Spleen (tissue), 7 donors: ENCODE measurements around the gene LDLRAD4.

Experiments used
- POLR2A ChIP-seq, 3 donors: fragments of 450-650 bp; IDR thresholded peaks; one replicate each; pipeline ENCODE4 v1.5.1; 2017; ENCODE audit warnings: antibody characterized with exemption in 3 of 3, mild to moderate bottlenecking in 1 of 3
- POLR2AphosphoS5 ChIP-seq, 3 donors: sonication (generic); formaldehyde crosslinking; IDR thresholded peaks; one replicate each; pipeline ENCODE4 v1.5.1; 2017; ENCODE audit warnings: antibody characterized with exemption in 3 of 3
- TF ChIP-seq, protein P1 (sequence below), 11 experiments: fragments of 200-600 bp in 7 of 11; fragments of 450-650 bp in 4 of 11; sonication (generic) in 4 of 11; IDR thresholded peaks in 8 of 11; conservative IDR thresholded peaks in 3 of 11; 1 replicate in 7 of 11; 2 replicates in 4 of 11; pipeline versions ENCODE4 v1.4.0 to v1.8.0; 2016 to 2021; ENCODE audit warnings: antibody characterized with exemption in 11 of 11, inconsistent platforms in 4 of 11, mild to moderate bottlenecking in 1 of 11
- donor health status: DM: no; HTN: no; CAD: no; lungs with moderate emphysema.
- donor health status: DM: no; HTN: no; CAD: no.
- donor health status: DM: no; HTN: no; CAD: no.

DNA sequence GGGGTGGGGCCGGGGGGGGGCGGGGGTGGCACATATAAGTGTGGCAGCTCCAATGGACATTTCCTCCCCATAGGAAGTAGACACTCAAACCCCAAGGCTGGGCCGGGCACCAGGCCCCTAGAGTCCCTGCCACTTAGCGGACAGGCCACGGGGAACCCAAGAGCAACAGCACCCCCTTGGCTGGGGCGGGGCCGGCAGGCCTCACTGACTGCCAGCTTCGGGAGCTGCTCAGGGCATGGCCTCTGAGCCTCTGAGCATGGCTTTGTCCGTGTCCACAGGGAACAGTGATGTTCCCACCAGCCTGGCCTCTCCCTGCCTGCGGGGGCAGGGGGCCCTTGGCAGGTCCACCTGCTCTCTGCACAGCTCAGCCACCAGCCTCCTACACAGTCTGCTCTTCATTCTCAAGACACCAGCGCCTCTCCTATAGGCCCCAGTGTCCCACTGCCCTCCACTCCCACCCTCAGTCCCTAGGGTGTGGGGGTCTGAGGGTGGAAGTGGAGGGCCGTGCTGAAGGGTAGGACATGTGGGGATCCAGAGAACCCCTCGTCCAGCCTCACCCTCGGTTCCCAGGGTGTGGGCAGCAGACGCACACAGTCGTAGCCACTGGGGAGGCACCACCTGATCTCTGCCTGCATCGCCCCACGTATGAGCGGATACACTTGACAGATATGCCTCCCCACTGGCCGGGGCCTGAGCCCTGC is 401.1 kb downstream of the LDLRAD4 start:
- TF ChIP-seq, protein P1, sequence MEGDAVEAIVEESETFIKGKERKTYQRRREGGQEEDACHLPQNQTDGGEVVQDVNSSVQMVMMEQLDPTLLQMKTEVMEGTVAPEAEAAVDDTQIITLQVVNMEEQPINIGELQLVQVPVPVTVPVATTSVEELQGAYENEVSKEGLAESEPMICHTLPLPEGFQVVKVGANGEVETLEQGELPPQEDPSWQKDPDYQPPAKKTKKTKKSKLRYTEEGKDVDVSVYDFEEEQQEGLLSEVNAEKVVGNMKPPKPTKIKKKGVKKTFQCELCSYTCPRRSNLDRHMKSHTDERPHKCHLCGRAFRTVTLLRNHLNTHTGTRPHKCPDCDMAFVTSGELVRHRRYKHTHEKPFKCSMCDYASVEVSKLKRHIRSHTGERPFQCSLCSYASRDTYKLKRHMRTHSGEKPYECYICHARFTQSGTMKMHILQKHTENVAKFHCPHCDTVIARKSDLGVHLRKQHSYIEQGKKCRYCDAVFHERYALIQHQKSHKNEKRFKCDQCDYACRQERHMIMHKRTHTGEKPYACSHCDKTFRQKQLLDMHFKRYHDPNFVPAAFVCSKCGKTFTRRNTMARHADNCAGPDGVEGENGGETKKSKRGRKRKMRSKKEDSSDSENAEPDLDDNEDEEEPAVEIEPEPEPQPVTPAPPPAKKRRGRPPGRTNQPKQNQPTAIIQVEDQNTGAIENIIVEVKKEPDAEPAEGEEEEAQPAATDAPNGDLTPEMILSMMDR (IDR thresholded peaks at IDR 0.05 in 8 of 11, conservative IDR thresholded peaks at IDR 0.05 in 3 of 11) = no peak
- TF ChIP-seq POLR2A (IDR thresholded peaks at IDR 0.05) = no peak
- no peak for TF ChIP-seq POLR2AphosphoS5 (IDR thresholded peaks at IDR 0.05)
